ENCODE measurements around the gene LSR. TPM values are rescaled to one million over a fixed set of nuclear protein-coding genes. Genes with fewer than 3 reads are reported as not detected.

LSR gene
- total and polyA plus RNA-seq, 2 donors from 2014 or later: 37.9 to 87.2 TPM

DNA sequence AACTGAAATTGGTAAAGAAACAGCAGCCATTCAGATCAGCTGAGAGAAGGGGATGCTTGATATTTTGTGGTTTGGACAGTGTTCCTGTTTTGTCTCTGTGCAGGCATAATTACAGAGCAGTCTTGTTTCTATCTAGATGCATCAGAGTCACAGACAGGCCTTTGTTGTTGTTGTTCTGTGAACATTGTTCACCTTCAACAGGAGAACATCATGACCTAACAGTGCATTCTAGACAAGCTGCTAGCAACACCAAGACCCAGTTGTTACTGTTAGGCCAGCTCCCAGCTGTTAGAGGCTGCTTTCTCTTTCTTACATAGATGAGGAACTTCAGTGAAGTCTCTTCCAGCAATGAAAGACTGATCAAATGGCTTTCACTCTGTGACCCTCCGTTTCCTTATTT, 8.5 kb upstream of the LSR start:
- Histone ChIP-seq H3K9ac (ENCODE audit: low read length in 3 of 3) (no peak overlapping the region), H3K4me3 (ENCODE audit: low read length in 3 of 3) (no peak overlapping the region), H3K4me1 (ENCODE audit: control insufficient read depth in 2 of 3, insufficient read depth in 2 of 3, low read depth in 1 of 3, low read length in 3 of 3) (no peaks in the 10 kb centered on the region), H3K36me3 (ENCODE audit: control insufficient read depth in 2 of 3, insufficient read depth in 3 of 3, low read length in 3 of 3) (no peaks in the 10 kb centered on the region), H3K9me3 (ENCODE audit: control insufficient read depth in 2 of 3, insufficient read depth in 1 of 3, low read length in 3 of 3) (no peaks in the 10 kb centered on the region), H3K27ac (ENCODE audit: low read depth in 2 of 2, low read length in 2 of 2) (no peak overlapping the region), H3K27me3 (ENCODE audit: control insufficient read depth, insufficient read depth, low read length) (no peaks in the 10 kb centered on the region)
- no peak for DNase-seq
- intact Hi-C loops (cut with DNase I): no loop called here
- TF ChIP-seq, protein P1, sequence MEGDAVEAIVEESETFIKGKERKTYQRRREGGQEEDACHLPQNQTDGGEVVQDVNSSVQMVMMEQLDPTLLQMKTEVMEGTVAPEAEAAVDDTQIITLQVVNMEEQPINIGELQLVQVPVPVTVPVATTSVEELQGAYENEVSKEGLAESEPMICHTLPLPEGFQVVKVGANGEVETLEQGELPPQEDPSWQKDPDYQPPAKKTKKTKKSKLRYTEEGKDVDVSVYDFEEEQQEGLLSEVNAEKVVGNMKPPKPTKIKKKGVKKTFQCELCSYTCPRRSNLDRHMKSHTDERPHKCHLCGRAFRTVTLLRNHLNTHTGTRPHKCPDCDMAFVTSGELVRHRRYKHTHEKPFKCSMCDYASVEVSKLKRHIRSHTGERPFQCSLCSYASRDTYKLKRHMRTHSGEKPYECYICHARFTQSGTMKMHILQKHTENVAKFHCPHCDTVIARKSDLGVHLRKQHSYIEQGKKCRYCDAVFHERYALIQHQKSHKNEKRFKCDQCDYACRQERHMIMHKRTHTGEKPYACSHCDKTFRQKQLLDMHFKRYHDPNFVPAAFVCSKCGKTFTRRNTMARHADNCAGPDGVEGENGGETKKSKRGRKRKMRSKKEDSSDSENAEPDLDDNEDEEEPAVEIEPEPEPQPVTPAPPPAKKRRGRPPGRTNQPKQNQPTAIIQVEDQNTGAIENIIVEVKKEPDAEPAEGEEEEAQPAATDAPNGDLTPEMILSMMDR (IDR thresholded peaks at IDR 0.05; ENCODE audit: borderline replicate concordance, extremely low read depth, insufficient read depth): no peak
- no peak for FAIRE-seq

DNA sequence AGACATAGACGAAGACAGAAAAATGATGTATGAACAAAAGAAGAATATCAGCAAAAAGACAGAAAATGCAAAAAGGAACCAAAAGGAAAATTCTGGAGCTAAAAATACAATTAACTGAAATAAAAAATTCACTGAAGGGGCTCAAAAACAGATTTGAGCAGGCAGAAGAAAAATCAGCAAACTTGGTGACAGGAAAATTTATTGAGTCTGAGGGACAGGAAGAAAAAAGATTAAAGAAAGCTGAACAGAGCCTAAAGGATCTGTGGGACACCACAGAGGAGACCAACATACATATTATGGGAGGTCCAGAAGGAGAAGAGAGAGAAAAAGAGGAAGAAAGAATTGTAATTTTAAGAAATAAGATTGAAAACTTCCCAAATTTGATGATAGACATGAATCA, 7.4 kb upstream of the LSR start:
- no peaks in the 10 kb centered on the region for H3K36me3 ChIP-seq (ENCODE audit: control insufficient read depth in 2 of 3, insufficient read depth in 3 of 3, low read length in 3 of 3)
- no peaks in the 10 kb centered on the region for H3K4me1 ChIP-seq (ENCODE audit: control insufficient read depth in 2 of 3, insufficient read depth in 2 of 3, low read depth in 1 of 3, low read length in 3 of 3)
- H3K9ac ChIP-seq (ENCODE audit: low read length in 3 of 3): no peak overlapping the region
- no peaks in the 10 kb centered on the region for H3K27me3 ChIP-seq (ENCODE audit: control insufficient read depth, insufficient read depth, low read length)
- no peak overlapping the region for H3K27ac ChIP-seq (ENCODE audit: low read depth in 2 of 2, low read length in 2 of 2)
- TF ChIP-seq, protein P1 (IDR thresholded peaks at IDR 0.05; ENCODE audit: borderline replicate concordance, extremely low read depth, insufficient read depth): no peak
- no peak overlapping the region for H3K4me3 ChIP-seq (ENCODE audit: low read length in 3 of 3)
- DNase-seq (no peak), FAIRE-seq (no peak)
- no peaks in the 10 kb centered on the region for H3K9me3 ChIP-seq (ENCODE audit: control insufficient read depth in 2 of 3, insufficient read depth in 1 of 3, low read length in 3 of 3)
- intact Hi-C loops (cut with DNase I): no loop called here

- no peaks in the 10 kb centered on the region for H3K36me3 ChIP-seq (ENCODE audit: control insufficient read depth in 2 of 3, insufficient read depth in 3 of 3, low read length in 3 of 3)
- H3K9ac ChIP-seq (ENCODE audit: low read length in 3 of 3): no peak overlapping the region
- H3K4me1 ChIP-seq (ENCODE audit: control insufficient read depth in 2 of 3, insufficient read depth in 2 of 3, low read depth in 1 of 3, low read length in 3 of 3): peaks cover 0 to 4% (median 0%) of the 10 kb centered on the region in 3 donors
- intact Hi-C loops (cut with DNase I): no loop called here
- H3K27ac ChIP-seq (ENCODE audit: low read depth in 2 of 2, low read length in 2 of 2): no peak overlapping the region
- no peaks in the 10 kb centered on the region for H3K9me3 ChIP-seq (ENCODE audit: control insufficient read depth in 2 of 3, insufficient read depth in 1 of 3, low read length in 3 of 3)
- no peak overlapping the region for H3K4me3 ChIP-seq (ENCODE audit: low read length in 3 of 3)
- no peaks in the 10 kb centered on the region for H3K27me3 ChIP-seq (ENCODE audit: control insufficient read depth, insufficient read depth, low read length)
- FAIRE-seq: no peak
- TF ChIP-seq, protein P1 (IDR thresholded peaks at IDR 0.05; ENCODE audit: borderline replicate concordance, extremely low read depth, insufficient read depth): no peak
- DNase-seq: no peak
Measured at GRCh38 chr19:35246466-35247092, 2.2 kb upstream of the LSR start.
